HTERT RPE-1 (cell line): ENCODE results near the gene ZC3H12D.
"Not testable (repeated sequence)": the region's sequence is repeated elsewhere in the genome, so short reads cannot be mapped to it uniquely, and the experiment has no call there.

Experiments used
- in situ Hi-C: fragments of 300-500 bp; cut with MboI; formaldehyde crosslinking; loops from 4 replicates; pipeline ENCODE4 v1.14.3; 2020; ENCODE audit warnings: low sequenced_read_pairs

The ZC3H12D gene

DNA sequence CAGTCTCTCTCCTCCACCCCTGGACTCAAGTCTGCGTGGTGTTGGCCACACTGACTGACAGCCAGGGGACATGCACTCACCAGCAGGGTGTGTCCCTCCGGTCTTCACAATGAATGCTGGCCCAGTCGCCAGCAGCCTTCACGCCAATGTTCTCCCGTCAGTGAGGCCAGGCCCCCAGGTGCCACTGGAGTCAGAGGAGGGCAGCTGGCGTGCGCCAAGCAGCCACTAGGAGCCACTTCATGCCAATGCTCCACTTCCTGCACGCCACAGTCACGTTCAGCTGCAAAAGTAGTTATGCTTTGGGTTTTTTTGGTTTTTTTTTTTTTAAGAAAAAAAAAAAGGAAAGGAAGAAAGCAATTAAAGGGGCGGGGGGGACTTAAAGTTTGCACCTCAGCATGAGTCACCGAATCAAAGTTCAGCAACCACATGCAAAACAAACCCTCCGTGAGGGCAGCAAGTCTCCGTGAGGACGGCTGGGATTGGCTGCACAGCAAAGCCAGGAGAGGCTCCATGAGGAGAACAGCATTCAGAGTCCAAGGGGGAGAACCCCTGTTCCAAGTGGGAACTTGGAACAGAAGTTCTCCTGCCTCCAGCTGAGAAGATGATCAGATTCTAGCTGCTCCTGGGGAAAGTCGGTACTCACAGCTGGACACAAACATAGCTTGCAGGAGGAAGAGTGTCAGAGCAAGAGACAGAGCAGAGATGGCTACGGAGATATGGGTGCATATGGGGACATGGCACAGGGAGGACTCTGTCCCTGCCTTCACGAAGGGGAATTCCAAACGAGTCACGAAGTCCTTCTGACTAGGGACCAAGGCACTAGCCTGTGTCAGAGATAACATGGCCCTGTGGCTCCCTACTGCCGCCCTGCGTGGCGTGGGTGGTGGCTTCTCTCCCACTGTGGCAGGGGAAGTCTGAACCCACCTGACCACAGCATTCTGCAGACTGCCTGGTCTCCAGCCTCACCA lies at the start of gene ZC3H12D:
Gene ZC3H12D (minus strand): TSS at position 282 of the 968 bp plus-strand sequence. CDS start 10,471 bp downstream, outside the sequence.
- in situ Hi-C loops: no loop called here

- in situ Hi-C loops: no loop called here
Measured at GRCh38 chr6:149529650-149530049, 44.8 kb upstream of the ZC3H12D start.

- in situ Hi-C loops: no loop called here
Measured at GRCh38 chr6:149515494-149515893, 30.7 kb upstream of the ZC3H12D start.

DNA sequence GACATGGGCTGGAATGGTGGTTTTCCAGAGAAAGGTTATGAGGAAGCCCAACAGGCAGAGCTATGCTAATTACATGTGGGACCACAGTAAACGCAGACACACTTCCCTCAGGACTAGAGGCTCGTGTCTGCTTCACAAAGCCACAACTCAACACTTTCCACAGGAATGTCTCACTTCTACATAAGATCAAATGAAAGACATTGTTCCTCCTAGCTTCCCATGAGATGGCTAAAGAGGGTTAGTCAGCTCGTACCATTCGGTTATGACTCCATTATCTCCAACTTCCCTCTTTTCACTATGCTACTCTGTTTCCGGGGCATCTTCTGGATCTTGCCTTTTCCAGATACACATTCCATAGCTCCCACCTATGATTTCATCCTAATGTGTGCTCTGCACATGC lies 29.1 kb upstream of the ZC3H12D start:
- in situ Hi-C loops: no loop called here

GRCh38 chr6:149510793-149511512 lies 26.1 kb upstream of the ZC3H12D start:
- in situ Hi-C loops: no loop called here

DNA sequence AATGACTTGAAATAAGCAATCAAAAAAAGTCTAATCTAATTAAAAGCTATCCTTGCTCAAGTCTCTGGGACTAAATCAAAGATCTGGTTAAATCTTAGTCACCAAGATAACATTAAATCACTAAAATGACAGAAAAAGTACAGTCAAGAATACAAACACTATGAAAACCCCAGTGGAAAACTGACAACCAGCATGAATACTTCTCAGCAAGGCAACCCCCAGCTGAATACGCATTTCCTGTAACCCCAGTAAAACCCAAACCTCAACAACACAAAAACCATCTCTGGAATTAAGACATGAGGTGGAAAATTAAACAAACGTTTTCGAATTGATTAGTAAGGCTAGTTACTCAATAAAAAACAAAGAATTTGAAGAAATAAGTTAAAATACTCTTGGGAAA lies 23.7 kb upstream of the ZC3H12D start:
- in situ Hi-C loops: no loop called here

DNA sequence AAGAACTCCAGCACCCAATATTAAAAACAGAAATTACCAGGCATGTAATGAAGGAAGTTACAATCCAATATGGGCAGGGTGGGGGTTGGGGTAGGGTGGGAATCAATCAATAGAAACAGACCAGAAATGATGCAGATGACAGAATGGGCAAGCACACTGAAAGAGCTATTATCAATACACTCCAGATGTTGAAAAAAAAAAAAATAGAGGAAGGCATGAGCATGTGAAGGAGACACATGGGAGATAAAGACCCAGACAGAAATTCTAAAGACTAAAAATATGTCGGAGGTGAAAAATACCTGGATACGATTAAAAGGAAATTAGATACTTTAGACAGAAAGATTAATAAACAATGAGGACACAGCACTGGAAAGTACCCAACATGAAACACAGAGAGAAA lies 19.1 kb upstream of the ZC3H12D start:
- in situ Hi-C loops: no loop called here

DNA sequence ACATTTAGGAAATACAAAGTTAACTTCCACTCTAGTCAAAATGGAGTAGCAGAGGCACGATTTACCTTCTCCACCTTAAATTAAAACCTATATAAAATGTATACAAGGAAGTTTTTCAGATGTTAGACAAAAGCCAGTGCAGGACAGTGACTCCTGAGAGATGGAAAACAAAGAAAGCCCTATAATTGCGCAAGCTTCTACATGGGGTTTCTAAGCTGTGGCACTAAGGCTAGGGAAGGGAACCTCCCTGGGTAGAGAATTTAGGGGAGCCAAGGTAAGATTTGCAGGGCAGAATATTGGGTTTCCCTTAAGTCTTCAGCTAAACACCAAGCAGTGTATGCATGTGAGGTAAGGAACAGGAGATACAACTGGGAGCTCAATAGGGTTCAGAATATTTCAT lies 18.5 kb upstream of the ZC3H12D start:
- in situ Hi-C loops: no loop called here

DNA sequence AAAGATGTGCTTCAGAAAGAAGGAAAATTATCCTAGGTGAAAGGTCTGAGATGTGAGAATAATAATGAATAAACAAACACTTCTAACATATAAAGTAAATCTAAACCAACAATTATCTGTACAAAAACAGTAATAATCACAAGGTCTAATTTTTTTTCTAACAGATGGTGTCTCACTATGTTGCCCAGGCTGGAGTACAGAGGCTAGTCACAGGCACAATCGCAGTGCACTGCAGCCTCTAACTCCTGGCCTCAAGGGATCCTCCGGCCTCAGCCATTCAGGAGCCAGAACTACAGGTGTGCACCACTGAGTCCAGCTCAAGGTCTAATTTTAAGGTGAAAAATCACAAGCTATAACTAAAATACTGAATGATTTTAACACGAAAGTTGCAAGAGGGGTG lies 17.0 kb upstream of the ZC3H12D start:
- in situ Hi-C loops: no loop called here

DNA sequence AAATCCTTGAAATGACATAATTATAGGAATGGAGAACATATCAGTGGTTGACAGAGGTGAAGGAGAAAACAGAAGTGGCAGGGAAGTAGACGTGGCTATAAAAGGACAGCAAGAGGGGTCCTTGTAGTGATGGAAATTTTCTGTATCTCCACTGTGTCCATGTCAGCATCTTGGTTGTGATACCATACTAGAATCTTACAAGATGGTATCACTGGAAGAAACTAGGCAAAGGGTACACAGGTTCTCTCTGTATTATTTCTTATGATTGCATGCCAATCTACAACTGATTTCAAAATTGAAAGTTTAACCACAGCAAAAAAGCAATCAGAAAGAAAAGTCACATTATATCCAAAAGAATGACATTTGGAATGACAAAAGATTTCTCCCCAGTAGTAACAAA lies 16.4 kb upstream of the ZC3H12D start:
- in situ Hi-C loops: no loop called here

DNA sequence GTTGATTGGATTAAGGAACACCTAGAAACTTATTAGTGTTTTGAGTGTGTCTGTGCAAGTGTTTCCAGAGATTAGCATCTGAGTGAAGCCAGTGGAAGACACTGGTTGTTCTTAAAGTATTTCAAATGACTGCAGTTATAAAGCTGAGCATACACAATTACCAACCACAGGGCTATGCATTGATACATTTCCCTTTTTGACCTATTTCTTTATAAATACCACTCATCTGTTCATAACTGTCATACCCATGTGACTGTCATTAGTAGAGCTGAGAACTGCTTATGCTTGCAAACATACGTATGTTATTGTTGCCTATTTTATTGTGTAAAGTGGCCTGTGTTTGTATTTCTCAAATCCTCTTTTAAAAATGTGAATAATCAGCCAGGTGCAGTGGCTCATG lies 15.3 kb upstream of the ZC3H12D start:
- in situ Hi-C loops: no loop called here

GRCh38 chr6:149499066-149499465 lies 14.3 kb upstream of the ZC3H12D start:
- in situ Hi-C loops: no loop called here

DNA sequence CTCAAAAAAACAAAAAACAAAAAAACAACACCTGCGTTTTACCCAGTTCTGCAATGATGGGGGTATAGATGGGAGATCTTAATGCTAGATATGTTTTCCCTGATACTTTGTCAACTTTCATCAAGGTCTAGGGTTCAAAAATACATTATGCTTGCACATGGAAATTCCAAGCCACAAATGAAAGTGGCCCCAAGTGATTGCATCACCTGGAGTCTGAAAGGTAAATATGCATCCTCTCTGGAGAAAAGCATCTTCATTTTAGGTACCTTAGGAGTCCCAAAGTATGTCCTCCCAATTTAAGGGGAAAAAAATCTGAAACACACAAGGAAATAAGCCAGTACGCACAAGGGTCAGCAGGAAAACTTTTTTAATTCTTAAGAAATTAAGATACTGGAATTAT lies 12.6 kb upstream of the ZC3H12D start:
- in situ Hi-C loops: no loop called here

- in situ Hi-C loops: not testable (repeated sequence)
Measured at GRCh38 chr6:149496597-149496996, 11.8 kb upstream of the ZC3H12D start.

GRCh38 chr6:149495349-149496016 lies 10.7 kb upstream of the ZC3H12D start:
- in situ Hi-C loops: not testable (repeated sequence)

DNA sequence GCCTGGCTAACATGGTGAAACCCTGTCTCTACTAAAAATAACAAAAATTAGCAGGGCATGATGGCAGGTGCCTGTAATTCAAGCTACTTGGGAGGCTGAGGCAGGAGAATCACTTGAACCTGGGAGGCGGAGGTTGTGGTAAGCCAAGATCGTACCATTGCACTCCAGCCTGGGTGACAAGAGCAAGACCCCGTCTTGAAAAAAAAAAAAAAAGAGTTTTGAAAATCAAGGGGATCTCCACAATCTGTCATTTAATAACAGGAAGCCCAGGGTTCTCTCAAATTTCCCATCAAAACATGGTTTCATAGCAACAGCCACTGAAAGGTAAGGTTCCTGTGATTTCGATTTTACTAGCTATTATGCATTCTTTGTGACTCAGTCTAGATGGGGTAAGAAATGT lies 10.0 kb upstream of the ZC3H12D start:
- in situ Hi-C loops: not testable (repeated sequence)

DNA sequence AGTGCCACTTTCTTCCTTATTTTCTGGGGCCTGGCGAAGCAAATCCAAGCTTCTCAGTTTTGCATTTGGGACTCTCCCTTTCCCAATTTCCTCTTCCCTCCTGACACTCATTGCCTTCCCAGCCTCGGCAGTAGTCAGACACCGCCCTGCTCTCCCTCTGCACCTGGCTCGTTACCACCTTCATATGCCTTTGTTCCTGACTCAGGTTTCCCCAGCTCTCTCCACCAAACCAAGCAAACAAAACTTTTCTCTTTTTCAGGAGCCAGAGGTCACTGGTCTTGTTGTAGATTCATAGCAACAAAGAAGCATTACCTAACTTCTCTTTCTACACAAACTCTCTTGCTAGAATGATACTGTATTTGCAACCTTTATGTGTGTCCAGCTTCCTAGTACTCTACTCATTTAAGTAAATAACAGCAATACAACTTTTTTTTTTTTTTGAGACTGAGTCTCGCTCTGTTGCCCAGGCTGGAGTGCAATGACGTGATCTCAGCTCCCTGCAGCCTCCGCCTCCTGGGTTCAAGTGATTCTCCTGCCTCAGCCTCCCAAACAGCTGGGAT lies 9.0 kb upstream of the ZC3H12D start:
- in situ Hi-C loops: no loop called here

DNA sequence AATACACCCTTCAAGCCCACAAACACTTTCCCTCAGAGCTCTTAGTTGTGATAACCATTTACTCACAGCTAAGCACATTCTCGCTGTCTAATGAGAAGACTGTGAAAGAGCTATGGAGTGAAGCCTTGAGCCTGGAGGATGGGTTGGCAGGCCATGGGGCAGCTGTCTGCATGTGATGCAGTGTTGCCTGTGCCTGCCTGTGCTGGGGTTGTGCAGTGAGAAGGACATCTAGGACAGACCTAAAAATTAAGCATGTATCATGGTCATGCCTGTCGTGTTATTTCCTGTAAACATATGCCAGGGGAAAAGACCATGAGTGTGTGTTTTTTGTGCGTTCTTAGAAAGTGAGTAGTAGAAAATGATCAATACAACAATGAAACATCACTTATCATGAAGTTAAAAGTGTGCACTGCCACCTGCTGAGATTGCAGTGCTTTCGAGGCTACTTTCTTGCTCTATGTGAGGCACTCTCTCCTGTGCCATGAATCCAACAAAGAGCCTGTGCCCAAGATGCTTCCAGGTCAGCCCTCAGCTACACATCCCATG lies 8.1 kb upstream of the ZC3H12D start:
- in situ Hi-C loops: no loop called here

DNA sequence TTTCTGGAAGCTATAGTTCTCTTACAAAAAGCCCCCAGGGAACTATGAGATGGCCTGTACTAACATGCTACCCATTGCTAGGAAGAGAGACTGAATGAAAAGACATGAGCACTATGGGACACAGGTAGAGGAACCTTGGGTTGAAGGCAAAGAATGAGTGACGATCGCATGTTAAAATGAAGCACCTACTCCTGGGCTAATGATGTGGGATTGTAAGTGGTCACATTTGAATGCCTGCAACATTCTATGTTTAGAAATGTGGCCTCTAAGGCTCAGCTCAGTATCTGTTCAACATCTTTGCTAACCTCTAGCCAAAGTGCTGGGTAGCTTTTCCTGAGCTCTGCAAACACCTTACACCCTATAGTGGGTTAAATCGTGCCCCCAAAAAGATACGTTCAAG lies 5.2 kb upstream of the ZC3H12D start:
- in situ Hi-C loops: no loop called here

DNA sequence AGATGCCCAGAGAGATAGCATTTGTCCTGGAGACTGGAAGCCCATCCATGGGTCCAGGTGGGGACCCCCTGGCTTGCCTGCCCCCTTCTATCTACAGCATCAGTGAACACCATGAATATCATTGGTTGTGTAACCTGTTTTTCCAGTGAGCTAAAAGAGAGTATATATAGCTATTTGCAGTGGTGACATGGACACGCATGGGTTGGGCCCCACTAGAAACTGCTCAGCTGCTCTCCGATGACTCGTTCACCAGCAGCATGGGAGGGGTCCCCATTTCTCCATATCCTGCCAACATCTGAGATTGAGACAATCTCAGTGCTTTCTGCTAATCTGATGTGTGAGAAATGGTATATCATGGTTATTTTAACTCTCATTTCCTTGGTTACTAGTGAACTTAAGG lies 4.0 kb upstream of the ZC3H12D start:
- in situ Hi-C loops: no loop called here

DNA sequence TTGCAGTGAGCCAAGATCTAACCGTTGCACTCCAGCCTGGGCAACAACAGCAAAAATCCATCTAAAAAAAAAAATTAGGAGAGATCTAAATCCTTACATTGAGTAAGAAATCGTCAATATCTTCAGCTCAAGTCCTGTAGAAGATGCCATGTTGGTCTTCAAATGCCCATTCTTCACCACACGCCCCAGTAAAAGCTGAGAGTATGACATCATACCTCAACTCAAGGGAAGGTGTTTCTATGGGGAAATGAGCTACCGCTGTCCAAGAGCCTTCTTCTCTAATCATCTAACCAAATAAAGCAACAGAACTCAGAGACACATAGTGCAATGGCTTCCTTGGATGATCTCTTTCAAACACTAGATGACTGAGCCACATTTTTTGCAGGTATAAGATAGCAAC lies 2.5 kb upstream of the ZC3H12D start:
- in situ Hi-C loops: no loop called here
